WTC11 (cell line): ENCODE data around the gene TPK1.

ENCODE experiments used
- CREB1 ChIP-seq: sonication (generic); formaldehyde crosslinking; IDR thresholded peaks from 2 replicates; pipeline ENCODE4 v1.8.0; 2023; ENCODE audit warnings: mild to moderate bottlenecking, missing genetic modification reagents
- CTCF ChIP-seq: fragments of 200-600 bp; IDR thresholded peaks from 2 replicates; pipeline ENCODE4 v1.8.0; 2022; ENCODE audit warnings: antibody characterized with exemption
- FOXJ3 ChIP-seq: sonication (generic); formaldehyde crosslinking; IDR thresholded peaks from 2 replicates; pipeline ENCODE4 v1.9.0; 2021; ENCODE audit warnings: missing genetic modification reagents, mild to moderate bottlenecking, borderline replicate concordance
- FOXP4 ChIP-seq: sonication (generic); formaldehyde crosslinking; IDR thresholded peaks from 2 replicates; pipeline ENCODE4 v1.8.0; 2022; ENCODE audit warnings: mild to moderate bottlenecking, missing genetic modification reagents
- MAX ChIP-seq: sonication (generic); formaldehyde crosslinking; IDR thresholded peaks from 2 replicates; pipeline ENCODE4 v1.8.0; 2022; ENCODE audit warnings: mild to moderate bottlenecking, missing genetic modification reagents
- SMAD3 ChIP-seq: sonication (generic); formaldehyde crosslinking; IDR thresholded peaks from 2 replicates; pipeline ENCODE4 v1.8.0; 2022; ENCODE audit warnings: missing genetic modification reagents, mild to moderate bottlenecking, borderline replicate concordance
- TCF7 ChIP-seq: sonication (generic); formaldehyde crosslinking; IDR thresholded peaks from 2 replicates; pipeline ENCODE4 v1.8.0; 2022; ENCODE audit warnings: mild to moderate bottlenecking, low read depth, missing genetic modification reagents, moderate library complexity

- no peak for TF ChIP-seq MAX
- TF ChIP-seq TCF7 (CRISPR knock-in tag): no peak
- no peak for TF ChIP-seq CTCF
- TF ChIP-seq FOXP4: no peak
- no peak for TF ChIP-seq CREB1
- TF ChIP-seq SMAD3 (CRISPR knock-in tag): no peak
- no peak for TF ChIP-seq FOXJ3 (CRISPR knock-in tag)
Measured at GRCh38 chr7:144414815-144415214, 421.0 kb downstream of the TPK1 start.
